Fibroblast of lung (primary cell): Measurements from ENCODE around the gene NHSL1.

ENCODE experiments used
- EZH2 ChIP-seq: IDR thresholded peaks from 2 replicates; pipeline ENCODE4 v1.5.1; 2012; ENCODE audit warnings: low read length, control low read depth, mild to moderate bottlenecking; ENCODE audit errors: missing control alignments
- TF ChIP-seq, protein P1 (sequence below), 2 donors: IDR thresholded peaks in 1 of 2; conservative IDR thresholded peaks in 1 of 2; 1 replicate in 1 of 2; 2 replicates in 1 of 2; pipeline ENCODE4 v1.5.1; 2011 to 2012; ENCODE audit warnings: low read length in 2 of 2, control low read depth in 1 of 2, inconsistent platforms in 1 of 2, low read depth in 1 of 2, mild to moderate bottlenecking in 1 of 2

DNA sequence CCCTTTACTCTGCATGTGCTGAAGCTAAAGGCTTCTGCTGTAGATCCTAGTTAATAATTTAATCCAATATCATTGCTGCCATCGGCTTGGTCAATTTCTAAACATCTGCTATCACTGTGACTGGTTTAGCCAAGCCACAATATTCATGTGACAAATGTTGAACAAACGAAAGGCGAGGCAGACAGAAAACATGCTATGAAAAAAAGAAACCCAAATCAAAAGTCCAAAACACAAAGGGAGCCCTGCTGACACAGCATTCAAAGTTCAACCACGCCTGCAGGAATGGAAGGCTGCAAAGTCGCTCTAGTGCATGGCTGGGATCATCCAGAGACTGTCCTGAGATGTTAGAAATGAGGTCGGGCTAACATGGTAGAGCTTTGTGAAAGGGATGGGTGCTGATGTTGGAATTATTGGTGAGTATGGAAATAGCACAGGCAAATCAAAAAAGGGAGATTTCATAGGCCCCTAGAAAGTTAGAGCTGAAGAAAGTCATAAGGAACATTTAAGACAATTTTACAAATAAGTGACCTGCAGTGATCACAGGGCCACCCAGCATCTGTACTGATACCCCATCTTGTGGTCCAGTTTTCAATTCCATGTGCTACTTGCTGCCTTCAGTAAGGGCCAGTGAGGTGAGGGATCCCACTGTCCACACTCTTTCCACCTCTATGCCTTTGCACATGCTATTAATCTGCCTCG lies 8.8 kb upstream of the NHSL1 start:
- TF ChIP-seq, protein P1, sequence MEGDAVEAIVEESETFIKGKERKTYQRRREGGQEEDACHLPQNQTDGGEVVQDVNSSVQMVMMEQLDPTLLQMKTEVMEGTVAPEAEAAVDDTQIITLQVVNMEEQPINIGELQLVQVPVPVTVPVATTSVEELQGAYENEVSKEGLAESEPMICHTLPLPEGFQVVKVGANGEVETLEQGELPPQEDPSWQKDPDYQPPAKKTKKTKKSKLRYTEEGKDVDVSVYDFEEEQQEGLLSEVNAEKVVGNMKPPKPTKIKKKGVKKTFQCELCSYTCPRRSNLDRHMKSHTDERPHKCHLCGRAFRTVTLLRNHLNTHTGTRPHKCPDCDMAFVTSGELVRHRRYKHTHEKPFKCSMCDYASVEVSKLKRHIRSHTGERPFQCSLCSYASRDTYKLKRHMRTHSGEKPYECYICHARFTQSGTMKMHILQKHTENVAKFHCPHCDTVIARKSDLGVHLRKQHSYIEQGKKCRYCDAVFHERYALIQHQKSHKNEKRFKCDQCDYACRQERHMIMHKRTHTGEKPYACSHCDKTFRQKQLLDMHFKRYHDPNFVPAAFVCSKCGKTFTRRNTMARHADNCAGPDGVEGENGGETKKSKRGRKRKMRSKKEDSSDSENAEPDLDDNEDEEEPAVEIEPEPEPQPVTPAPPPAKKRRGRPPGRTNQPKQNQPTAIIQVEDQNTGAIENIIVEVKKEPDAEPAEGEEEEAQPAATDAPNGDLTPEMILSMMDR (conservative IDR thresholded peaks at IDR 0.05 in 1 of 2, IDR thresholded peaks at IDR 0.05 in 1 of 2; ENCODE audit: low read depth in 1 of 2, low read length in 2 of 2) = no peak
- no peak for TF ChIP-seq EZH2
